Activated T-cell treated with anti-CD3 and anti-CD28 coated beads, Interleukin-2, amount 50 U/mL, for 72 hours (primary cell): ENCODE data around the gene DIAPH2. TPM values are rescaled to one million over a fixed set of nuclear protein-coding genes. Genes with fewer than 3 reads are reported as not detected.

ENCODE experiments used
- ATAC-seq, 2 donors: fragments of 150-1000 bp; cut with Tn5 transposase; replicated peaks in 1 of 2; 2 replicates each; pipeline ENCODE4 v1.10.0; 2021; ENCODE audit warnings: moderate library complexity in 2 of 2, mild to moderate bottlenecking in 1 of 2
- DNase-seq, 2 donors: peaks; one replicate each; pipeline ENCODE4 v3.0.0; 2021 to 2022; ENCODE audit warnings: mixed read lengths in 1 of 2
- H3K27ac Mint-ChIP-seq: one replicate; pipeline ENCODE4 v1.8.0; 2022; ENCODE audit warnings: mild to moderate bottlenecking, moderate library complexity, mixed read lengths
- H3K27me3 Mint-ChIP-seq: one replicate; pipeline ENCODE4 v1.8.0; 2022; ENCODE audit warnings: low read depth, mixed read lengths
- H3K36me3 Mint-ChIP-seq, 2 donors: one replicate each; pipeline ENCODE4 v1.8.0; 2022; ENCODE audit warnings: mixed read lengths in 2 of 2, mild to moderate bottlenecking in 1 of 2; ENCODE audit not compliant: insufficient read depth in 2 of 2
- H3K4me1 Mint-ChIP-seq: one replicate; pipeline ENCODE4 v1.8.0; 2022; ENCODE audit warnings: low read depth, mixed read lengths
- H3K4me3 Mint-ChIP-seq, 2 donors: one replicate each; pipeline ENCODE4 v1.8.0; 2022; ENCODE audit warnings: mild to moderate bottlenecking in 2 of 2, mixed read lengths in 2 of 2, moderate library complexity in 2 of 2
- H3K9me3 Mint-ChIP-seq, 2 donors: one replicate each; pipeline ENCODE4 v1.8.0; 2022; ENCODE audit warnings: mixed read lengths in 2 of 2
- total RNA-seq, 2 donors: library from RNA; stranded (reverse); gene quantifications; one replicate each; pipeline ENCODE4 v1.2.3, GENCODE V29; 2022

DIAPH2 gene
- total RNA-seq, 2 donors from 2014 or later = 10.6 to 11.6 TPM

DNA sequence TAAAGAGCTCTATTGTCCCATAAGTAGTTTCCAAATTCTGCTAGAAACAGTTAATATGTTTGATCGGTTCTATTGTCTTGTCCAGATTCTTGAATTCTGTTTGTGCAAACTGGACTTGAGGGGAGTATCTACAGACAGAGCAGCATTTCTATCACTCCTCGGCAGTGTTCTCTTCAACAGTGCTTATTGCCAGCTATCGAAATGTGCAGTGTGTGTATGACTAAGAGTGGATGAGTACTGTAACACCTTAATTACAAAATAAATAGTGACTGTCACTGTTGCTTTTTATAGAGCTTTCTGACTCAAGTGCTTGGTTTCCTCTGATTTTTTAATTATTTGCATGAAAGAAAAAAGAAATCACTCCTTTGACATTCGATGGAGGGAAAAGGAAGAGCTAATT, 473.6 kb downstream of the DIAPH2 start:
- Mint-ChIP-seq H3K9me3 (no peaks in the 10 kb centered on the region), H3K4me1 (no peaks in the 10 kb centered on the region), H3K27me3 (peaks cover 14% of the 10 kb centered on the region), H3K36me3 (no peaks in the 10 kb centered on the region), H3K27ac (no peak overlapping the region), H3K4me3 (no peak overlapping the region)
- no peak for ATAC-seq
- DNase-seq = no peak

GRCh38 chrX:97159916-97160800, 475.5 kb downstream of the DIAPH2 start:
- H3K27me3 Mint-ChIP-seq = peaks cover 14% of the 10 kb centered on the region
- H3K36me3 Mint-ChIP-seq = no peaks in the 10 kb centered on the region
- no peaks in the 10 kb centered on the region for H3K4me1 Mint-ChIP-seq
- DNase-seq (no peak), ATAC-seq (no peak)
- H3K9me3 Mint-ChIP-seq = no peaks in the 10 kb centered on the region
- no peak overlapping the region for H3K4me3 Mint-ChIP-seq
- H3K27ac Mint-ChIP-seq = no peak overlapping the region

- peaks cover 13% of the 10 kb centered on the region for H3K27me3 Mint-ChIP-seq
- no peaks in the 10 kb centered on the region for H3K4me1 Mint-ChIP-seq
- no peaks in the 10 kb centered on the region for H3K9me3 Mint-ChIP-seq
- no peak overlapping the region for H3K27ac Mint-ChIP-seq
- no peaks in the 10 kb centered on the region for H3K36me3 Mint-ChIP-seq
- no peak overlapping the region for H3K4me3 Mint-ChIP-seq
- ATAC-seq = no peak
- DNase-seq = no peak
Measured at GRCh38 chrX:97167333-97167732, 482.7 kb downstream of the DIAPH2 start.

GRCh38 chrX:97168646-97169045, 484.0 kb downstream of the DIAPH2 start:
- Mint-ChIP-seq H3K27ac (no peak overlapping the region), H3K9me3 (no peaks in the 10 kb centered on the region), H3K4me3 (no peak overlapping the region), H3K4me1 (no peaks in the 10 kb centered on the region), H3K27me3 (peaks cover 6% of the 10 kb centered on the region), H3K36me3 (no peaks in the 10 kb centered on the region)
- no peak for DNase-seq
- ATAC-seq = no peak

GRCh38 chrX:97175147-97175546, 490.5 kb downstream of the DIAPH2 start:
- Mint-ChIP-seq H3K27ac (no peak overlapping the region), H3K27me3 (peaks cover 3% of the 10 kb centered on the region), H3K9me3 (no peaks in the 10 kb centered on the region), H3K36me3 (peaks cover 0 to 4% of the 10 kb centered on the region in 2 donors), H3K4me3 (no peak overlapping the region), H3K4me1 (no peaks in the 10 kb centered on the region)
- no peak for ATAC-seq
- DNase-seq = no peak

DNA sequence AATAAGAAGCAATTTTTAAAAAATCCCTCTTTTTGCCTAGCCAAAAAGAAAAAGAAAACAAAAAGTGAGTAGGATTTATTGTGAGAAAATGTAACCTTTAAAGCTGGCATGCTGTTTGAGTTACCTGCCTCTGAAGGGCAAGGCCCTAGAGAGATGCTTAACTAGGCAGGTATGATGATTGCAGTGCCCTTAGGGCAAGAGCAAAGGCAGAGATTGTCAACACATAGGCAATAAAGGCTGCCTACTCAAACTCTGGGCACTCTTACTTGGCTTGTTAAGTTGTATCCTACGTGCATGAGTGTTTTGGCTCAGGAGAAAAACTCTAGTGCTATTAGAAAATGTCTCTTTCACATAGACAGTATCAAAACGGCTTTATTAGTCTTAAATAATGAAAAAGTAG, 505.0 kb downstream of the DIAPH2 start:
- ATAC-seq (no peak), DNase-seq (no peak)
- Mint-ChIP-seq H3K9me3 (no peaks in the 10 kb centered on the region), H3K4me1 (no peaks in the 10 kb centered on the region), H3K36me3 (no peaks in the 10 kb centered on the region), H3K4me3 (no peak overlapping the region), H3K27me3 (peaks cover 6% of the 10 kb centered on the region), H3K27ac (no peak overlapping the region)

GRCh38 chrX:97199501-97199900, 514.9 kb downstream of the DIAPH2 start:
- Mint-ChIP-seq H3K4me3 (no peak overlapping the region), H3K36me3 (peaks cover 2 to 8% of the 10 kb centered on the region in 2 donors), H3K9me3 (peaks cover 11 to 12% of the 10 kb centered on the region in 2 donors), H3K4me1 (no peaks in the 10 kb centered on the region), H3K27ac (no peak overlapping the region), H3K27me3 (peaks cover 20% of the 10 kb centered on the region)
- DNase-seq (no peak), ATAC-seq (no peak)

DNA sequence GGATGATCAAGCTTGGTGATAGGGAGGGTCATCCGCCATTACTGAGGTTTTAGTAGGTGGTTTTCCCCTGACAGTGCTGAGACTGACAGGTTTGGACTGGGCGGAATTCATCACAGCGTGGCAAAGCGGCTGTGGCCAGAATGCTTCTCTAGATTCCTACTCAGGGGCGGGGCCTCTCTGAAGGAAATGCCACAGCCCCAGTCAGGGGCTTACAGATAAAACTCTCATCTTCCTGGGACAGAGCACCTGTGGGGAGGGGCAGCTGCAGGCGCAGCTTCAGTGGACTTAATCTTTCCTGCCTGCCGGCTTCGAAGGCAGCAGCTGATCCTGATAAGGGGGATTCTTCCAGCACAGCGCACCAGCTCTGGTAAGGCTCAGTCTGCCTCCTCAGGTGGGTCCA, 515.8 kb downstream of the DIAPH2 start:
- Mint-ChIP-seq H3K9me3 (peaks cover 11 to 14% of the 10 kb centered on the region in 2 donors), H3K27me3 (peaks cover 27% of the 10 kb centered on the region), H3K27ac (no peak overlapping the region), H3K4me1 (no peaks in the 10 kb centered on the region), H3K4me3 (no peak overlapping the region), H3K36me3 (peaks cover 2 to 9% of the 10 kb centered on the region in 2 donors)
- ATAC-seq = no peak
- no peak for DNase-seq

- peaks cover 13% of the 10 kb centered on the region for H3K4me1 Mint-ChIP-seq
- H3K9me3 Mint-ChIP-seq = no peaks in the 10 kb centered on the region
- H3K27ac Mint-ChIP-seq = peak overlapping the region; percentile 81
- no peaks in the 10 kb centered on the region for H3K27me3 Mint-ChIP-seq
- H3K36me3 Mint-ChIP-seq = no peaks in the 10 kb centered on the region
- H3K4me3 Mint-ChIP-seq = peak overlapping the region in 1 of 2 donors; percentile 69
- ATAC-seq (peak; percentile 65 to 77), DNase-seq (peak in 1 of 2 donors; percentile 0)
Measured at GRCh38 chrX:97210501-97210900, 525.9 kb downstream of the DIAPH2 start.

GRCh38 chrX:97211070-97211469, 526.4 kb downstream of the DIAPH2 start:
- H3K4me3 Mint-ChIP-seq = peak overlapping the region in 1 of 2 donors; percentile 69
- H3K27ac Mint-ChIP-seq = peak overlapping the region; percentile 81
- H3K4me1 Mint-ChIP-seq = peaks cover 13% of the 10 kb centered on the region
- H3K9me3 Mint-ChIP-seq = no peaks in the 10 kb centered on the region
- H3K36me3 Mint-ChIP-seq = no peaks in the 10 kb centered on the region
- no peaks in the 10 kb centered on the region for H3K27me3 Mint-ChIP-seq
- ATAC-seq = peak; percentile 64 to 80
- no peak for DNase-seq

GRCh38 chrX:97215186-97215585, 530.5 kb downstream of the DIAPH2 start:
- ATAC-seq = no peak
- no peaks in the 10 kb centered on the region for H3K27me3 Mint-ChIP-seq

DNA sequence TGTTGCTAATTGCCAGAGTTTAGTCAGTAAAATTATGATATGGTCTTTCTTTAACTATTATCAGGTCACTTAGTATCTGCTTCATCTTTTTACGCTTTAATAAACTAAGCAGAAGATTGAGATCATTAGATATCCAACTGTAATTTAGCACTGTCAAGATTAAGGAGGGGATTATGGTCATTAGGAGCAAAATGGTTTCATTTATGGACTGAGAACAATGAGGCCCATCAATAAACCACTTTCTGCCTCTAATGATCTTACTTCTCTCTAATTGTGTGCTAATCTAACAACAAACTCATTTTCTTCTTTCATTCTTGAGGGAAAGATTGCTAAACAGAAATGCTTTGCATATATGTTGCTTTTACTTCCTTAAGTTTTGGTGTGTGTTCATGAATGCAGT, 539.5 kb downstream of the DIAPH2 start:
- no peak for ATAC-seq
- DNase-seq = no peak
- Mint-ChIP-seq H3K4me1 (peaks cover 4% of the 10 kb centered on the region), H3K36me3 (no peaks in the 10 kb centered on the region), H3K27me3 (no peaks in the 10 kb centered on the region), H3K9me3 (no peaks in the 10 kb centered on the region), H3K4me3 (no peak overlapping the region), H3K27ac (no peak overlapping the region)

More at GRCh38 chrX:97215186-97215585, 530.5 kb downstream of the DIAPH2 start:
- Mint-ChIP-seq H3K9me3 (no peaks in the 10 kb centered on the region), H3K4me3 (no peak overlapping the region), H3K27ac (no peak overlapping the region), H3K4me1 (peaks cover 13% of the 10 kb centered on the region), H3K36me3 (no peaks in the 10 kb centered on the region)
- DNase-seq = no peak

DNA sequence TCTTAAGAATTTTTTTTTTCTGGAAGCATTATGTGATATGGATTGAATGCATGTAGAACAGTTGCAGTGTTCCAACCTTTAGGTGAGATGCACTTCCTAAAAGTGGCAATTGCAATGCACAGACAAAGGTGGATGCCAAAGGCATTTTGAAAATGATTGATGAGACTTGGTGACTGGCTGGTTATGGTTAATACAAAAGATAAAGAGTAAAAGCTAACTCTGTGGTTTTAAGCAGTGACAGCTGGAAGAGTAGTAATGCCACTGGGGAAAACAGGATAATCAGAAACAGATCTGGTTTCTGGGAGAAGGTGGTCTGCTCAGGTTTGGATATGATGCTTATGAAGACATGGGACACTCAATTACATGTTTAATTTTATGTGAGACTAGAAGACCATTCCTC, 544.7 kb downstream of the DIAPH2 start:
- no peak overlapping the region for H3K4me3 Mint-ChIP-seq

DNA sequence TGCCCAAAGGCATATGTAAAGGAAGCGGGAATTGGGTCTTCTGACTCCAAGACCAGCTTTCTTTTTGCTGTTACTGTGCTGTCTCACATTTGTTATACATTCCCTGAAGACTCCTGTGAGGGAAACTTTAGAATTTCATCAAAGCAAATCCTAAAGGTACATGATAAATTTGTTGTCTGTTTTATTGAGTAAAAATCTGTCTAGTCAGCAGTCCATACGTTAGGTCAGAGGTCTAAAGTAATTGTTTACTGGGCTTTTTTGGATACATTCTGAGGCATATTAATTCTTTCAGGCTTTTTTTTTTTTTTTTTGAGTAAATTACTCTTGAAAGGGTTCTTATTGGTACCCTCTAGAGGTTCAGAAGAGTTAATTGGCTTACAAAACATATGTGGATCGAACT, 546.3 kb downstream of the DIAPH2 start:
- no peaks in the 10 kb centered on the region for H3K9me3 Mint-ChIP-seq
- H3K27me3 Mint-ChIP-seq = no peaks in the 10 kb centered on the region
- no peaks in the 10 kb centered on the region for H3K4me1 Mint-ChIP-seq
- no peak overlapping the region for H3K4me3 Mint-ChIP-seq
- no peak overlapping the region for H3K27ac Mint-ChIP-seq
- no peak for DNase-seq
- no peak for ATAC-seq
- H3K36me3 Mint-ChIP-seq = no peaks in the 10 kb centered on the region

More for the DNA sequence above, 544.7 kb downstream of the DIAPH2 start:
- H3K36me3 Mint-ChIP-seq = no peaks in the 10 kb centered on the region
- H3K9me3 Mint-ChIP-seq = no peaks in the 10 kb centered on the region
- ATAC-seq = no peak
- H3K4me1 Mint-ChIP-seq = no peaks in the 10 kb centered on the region
- no peaks in the 10 kb centered on the region for H3K27me3 Mint-ChIP-seq
- H3K27ac Mint-ChIP-seq = no peak overlapping the region
- no peak for DNase-seq
